DOHH2 (cell line): ENCODE data around the gene METAP1D.

Experiments used
- CTCF ChIP-seq: fragments of 200-600 bp; sonication (generic); IDR thresholded peaks from one replicate; pipeline ENCODE4 v1.5.1; 2014; ENCODE audit warnings: antibody characterized with exemption, mild to moderate bottlenecking, low read depth, low read length; ENCODE audit not compliant: poor library complexity, severe bottlenecking
- EZH2phosphoT487 ChIP-seq: fragments of 200-600 bp; sonication (generic); IDR thresholded peaks from 2 replicates; pipeline ENCODE4 v1.6.1; 2017; ENCODE audit warnings: borderline replicate concordance, mild to moderate bottlenecking, antibody characterized with exemption, low read length, moderate library complexity, mixed read lengths

GRCh38 chr2:171957061-171957460 lies 42.7 kb upstream of the METAP1D start:
- no peak for TF ChIP-seq CTCF
- TF ChIP-seq EZH2phosphoT487, result no peak
